Measurements from ENCODE around the gene AEBP1.

AEBP1 gene

DNA sequence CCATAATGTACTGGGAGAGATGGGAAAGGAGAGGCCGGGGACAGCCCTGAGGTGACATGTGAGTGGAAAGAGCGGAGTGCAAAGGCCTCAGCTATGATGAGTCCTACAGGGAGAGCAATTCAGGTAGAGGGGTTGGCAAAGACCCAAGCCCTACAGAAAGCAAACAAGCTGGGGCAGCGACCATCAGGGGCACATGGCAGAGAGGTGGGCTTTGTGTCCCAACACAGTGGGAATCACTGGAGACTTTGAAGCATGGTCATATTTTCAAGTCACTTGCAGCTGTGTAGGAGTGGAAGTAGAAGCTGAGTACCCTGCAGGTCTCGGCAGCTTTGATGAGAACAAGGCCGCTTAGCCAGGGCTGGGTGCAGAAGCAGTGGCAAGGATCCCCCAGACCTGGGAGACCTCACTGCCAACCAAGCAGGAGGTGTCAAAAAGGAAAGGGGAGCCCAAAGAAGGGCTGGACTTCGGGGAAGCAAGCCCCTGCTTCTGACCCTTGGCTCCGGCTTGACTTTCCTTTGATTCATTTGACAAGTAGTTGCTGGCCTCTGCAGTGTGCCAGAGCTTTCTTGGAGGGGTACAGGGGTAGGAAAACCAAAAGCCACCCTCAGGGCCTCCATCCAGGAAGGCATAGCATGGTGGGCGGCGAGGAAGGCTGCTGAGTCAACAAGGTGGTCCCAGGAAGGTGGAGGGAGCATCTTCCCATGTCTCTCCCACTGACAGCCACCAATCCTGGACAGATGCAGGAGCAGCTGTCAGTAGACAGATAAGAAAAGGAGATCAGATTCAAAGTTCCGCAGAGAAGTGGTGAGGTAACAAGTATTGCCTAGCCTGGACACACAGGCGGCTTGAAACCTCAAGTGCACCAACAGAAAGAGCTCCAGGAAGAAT is 36.8 kb upstream of the AEBP1 start:
- no peak for DNase-seq

GRCh38 chr7:44068054-44068453 is 36.1 kb upstream of the AEBP1 start:
- no peak for DNase-seq

DNA sequence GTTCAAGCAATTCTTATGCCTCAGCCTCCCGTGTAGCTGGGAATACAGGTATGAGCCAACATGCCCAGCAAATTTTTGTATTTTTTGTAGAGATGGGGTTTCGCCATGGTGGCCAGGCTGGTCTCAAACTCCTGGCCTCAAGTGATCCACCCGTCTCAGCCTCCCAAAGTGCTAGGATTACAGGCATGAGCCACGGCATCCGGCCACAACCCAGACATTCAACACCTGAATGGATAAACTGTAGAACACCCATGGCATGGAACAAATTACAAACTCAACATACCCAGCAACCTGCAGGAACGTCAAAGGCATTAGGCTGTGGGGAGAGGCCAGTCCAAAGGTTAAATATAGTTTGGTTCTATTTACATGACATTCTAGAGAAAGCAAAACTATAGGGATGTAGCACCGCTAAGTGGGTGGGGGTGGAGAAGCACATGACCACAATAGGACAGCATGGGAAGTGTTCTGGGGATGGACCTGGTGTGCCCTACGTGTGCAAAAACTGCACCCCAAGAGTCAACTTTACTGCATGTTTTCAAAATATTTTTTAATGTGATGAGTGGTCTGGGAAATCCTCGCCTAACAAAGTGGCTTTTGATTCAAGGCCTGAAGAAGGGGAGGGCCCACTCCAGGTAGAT is 32.3 kb upstream of the AEBP1 start:
- no peak for DNase-seq

DNA sequence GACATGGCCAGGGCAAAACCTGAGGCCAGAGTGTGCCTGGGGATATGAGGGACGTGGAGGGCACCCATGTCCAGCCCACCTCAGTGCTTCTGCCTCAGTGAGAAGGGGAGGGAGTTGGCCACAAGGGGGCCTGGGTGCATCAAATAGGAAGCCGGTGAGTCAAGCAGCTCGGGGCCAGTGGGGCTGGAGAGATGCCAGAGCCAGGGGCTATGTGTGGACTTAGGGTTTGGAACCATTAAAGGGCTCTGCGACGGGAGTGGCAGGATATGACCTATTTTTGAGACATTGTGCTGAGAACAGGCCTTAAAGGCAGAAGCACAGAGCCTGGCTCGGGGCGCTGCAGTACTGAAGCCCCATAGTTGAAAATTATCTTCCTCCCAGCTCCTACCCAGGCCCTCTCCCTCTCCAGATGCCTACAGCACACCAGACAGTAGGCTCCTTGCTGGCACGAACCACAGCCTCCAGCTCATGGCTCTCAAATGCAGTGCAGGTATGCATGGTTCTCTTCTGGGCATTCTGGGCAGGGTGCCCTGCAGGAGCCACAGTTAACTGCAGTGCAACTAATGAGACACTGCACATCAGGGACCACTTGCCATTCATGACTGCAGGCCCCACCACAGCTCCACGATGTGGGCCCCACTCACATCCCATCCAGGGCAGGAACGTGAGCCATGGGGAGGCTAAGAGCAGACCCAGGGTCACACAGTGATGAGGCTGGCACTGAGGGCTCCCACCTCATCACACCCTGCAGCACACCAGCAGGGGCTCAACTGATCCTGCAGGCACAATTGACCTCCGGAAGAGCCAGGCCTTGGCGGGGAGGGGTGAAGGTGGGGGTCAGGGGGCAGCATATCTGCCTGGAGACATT is 31.5 kb upstream of the AEBP1 start:
- peak; percentile 35 to 37 for DNase-seq

GRCh38 chr7:44073664-44074348 is 30.3 kb upstream of the AEBP1 start:
- peak; percentile 59 to 72 for DNase-seq

- DNase-seq: no peak
Measured at GRCh38 chr7:44074349-44074695, 29.8 kb upstream of the AEBP1 start.

GRCh38 chr7:44075296-44076075 is 28.7 kb upstream of the AEBP1 start:
- no peak for DNase-seq

GRCh38 chr7:44076101-44076895 is 27.8 kb upstream of the AEBP1 start:
- no peak for DNase-seq

DNA sequence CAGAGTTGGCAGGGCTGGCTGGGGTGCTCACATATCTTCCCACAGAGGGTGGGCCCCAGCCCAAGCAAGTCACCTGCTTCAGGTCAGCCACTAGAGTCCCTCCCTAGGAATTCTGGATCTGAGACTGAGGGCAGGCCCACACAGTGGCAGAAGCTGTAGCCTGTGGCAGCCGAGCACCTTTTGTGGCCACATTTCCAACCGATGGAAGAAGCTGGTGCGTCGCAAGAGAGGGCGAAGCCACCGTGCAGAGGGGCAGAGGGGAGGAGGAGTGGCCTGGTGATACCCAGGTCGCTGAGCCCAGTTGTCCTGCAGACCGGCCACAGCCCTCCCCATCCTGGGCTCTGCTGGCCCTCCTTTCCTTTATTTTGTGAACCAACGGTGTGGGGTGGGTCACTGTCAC is 27.1 kb upstream of the AEBP1 start:
- DNase-seq: no peak

GRCh38 chr7:44077681-44078091 is 26.5 kb upstream of the AEBP1 start:
- no peak for DNase-seq

DNA sequence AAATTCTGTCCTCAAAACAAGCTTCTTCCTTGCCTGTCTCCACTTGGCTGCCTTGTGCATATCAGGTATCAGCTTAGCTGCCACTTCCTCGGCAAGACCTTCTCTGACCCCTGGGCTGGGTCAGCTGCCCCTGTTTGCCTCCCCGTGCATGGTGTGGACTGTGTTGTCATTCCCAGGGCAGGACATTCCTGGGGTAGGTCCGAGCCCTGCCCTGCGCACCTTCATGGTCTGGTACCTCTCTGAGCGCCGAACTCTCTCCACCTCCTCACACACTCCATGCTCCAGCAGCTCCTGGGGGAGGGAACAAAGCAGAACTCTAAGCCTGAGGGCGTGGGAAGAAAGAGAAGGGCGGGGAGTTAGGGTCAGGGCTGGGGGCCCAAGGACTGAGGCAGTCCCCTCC is 25.6 kb upstream of the AEBP1 start:
- no peak for DNase-seq

GRCh38 chr7:44079331-44080021 is 24.7 kb upstream of the AEBP1 start:
- DNase-seq: no peak

GRCh38 chr7:44080118-44080517 is 24.0 kb upstream of the AEBP1 start:
- no peak for DNase-seq

GRCh38 chr7:44080686-44081265 is 23.4 kb upstream of the AEBP1 start:
- DNase-seq: no peak

DNA sequence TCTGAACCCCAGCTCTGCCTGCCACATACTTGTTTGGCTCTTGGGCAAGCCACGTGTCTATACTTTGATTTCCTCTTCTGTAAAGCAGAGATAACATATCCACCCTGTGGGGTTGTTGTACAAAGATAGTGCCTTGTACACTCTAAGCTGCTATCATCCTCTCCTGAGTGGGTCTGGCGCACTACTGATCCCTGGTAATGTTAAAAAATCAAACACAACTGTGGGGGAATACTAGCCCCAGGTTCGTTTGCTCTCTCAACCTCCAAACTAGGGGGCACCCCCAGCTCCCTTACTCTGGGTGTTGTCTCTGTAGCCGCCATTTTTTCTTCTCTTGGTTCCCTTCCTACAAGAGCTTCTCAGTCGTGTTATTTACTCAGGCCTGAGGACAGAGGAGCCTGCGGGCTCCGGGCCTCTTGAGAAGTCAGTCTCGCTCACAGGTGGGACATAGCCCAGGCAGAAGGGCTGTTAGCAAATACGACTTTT is 22.8 kb upstream of the AEBP1 start:
- DNase-seq: no peak

DNA sequence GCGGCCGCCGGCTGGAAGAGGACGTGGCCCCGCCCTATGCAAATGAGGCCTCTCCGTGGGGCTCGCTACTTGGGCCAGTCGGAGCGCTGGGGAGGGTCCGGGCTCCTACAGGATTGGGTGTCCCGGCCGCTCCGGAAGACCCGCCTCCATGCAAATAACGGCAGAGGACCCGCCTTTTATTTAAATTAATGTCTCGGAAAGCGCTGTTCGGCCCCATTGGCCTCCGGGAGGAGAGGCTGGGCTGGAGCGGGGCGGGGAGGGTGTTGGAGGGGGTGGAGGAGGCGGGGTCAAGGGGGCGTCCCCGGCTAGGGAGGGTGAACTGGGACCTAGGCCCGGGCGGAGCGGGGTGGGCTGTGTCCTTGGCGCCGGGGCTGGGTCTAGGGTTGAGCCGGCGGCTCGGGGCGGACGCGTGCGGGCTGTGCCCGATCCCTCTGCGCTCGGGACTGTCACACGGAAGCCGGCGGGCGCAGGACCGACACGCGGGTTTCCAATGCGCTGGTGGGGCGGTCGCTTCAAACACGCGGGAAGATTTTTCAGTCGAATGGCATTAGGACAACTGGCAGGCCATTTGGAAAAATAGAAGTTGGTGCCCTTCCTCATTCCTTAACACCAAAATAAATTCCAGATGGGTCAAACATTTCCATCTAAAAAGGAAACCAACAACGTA is 21.5 kb upstream of the AEBP1 start:
- peak; percentile 98 to 99 for DNase-seq

DNA sequence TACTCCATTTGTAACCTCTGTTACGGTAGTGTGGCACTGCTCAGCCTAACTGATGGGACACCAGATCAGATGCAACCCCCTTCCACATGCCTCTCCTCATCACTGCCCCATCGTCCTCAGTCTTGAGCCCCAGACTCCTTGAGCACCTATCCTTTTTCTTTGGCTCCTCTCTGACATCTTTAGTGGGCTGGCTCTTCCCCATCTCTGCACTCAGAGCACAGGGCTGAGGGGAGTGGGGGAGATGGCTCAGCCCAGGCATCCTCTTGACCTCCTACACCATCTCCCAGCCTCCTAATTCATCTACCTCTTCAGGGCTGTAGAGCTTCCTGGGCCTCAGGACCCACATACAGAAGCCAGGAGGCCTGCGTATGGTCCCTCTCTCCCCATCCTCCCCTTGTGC is 20.3 kb upstream of the AEBP1 start:
- DNase-seq: no peak

- DNase-seq: no peak
Measured at GRCh38 chr7:44084701-44085100, 19.4 kb upstream of the AEBP1 start.

- DNase-seq: no peak
Measured at GRCh38 chr7:44085546-44085945, 18.6 kb upstream of the AEBP1 start.

- DNase-seq: no peak
Measured at GRCh38 chr7:44086627-44087026, 17.5 kb upstream of the AEBP1 start.
